HG03439 (cell line): ENCODE results near the gene IFNGR2.
A peak's percentile ranks its signal among the peaks of the same experiment; 100 is the strongest.
"Not testable (repeated sequence)": the region's sequence is repeated elsewhere in the genome, so short reads cannot be mapped to it uniquely, and the experiment has no call there.

Experiments used
- ATAC-seq: cut with Tn5 transposase; IDR thresholded peaks from one replicate; pipeline ENCODE4 v1.9.1; 2021; ENCODE audit warnings: mild to moderate bottlenecking, moderate library complexity; ENCODE audit not compliant: unreplicated experiment

The IFNGR2 gene, protein sequence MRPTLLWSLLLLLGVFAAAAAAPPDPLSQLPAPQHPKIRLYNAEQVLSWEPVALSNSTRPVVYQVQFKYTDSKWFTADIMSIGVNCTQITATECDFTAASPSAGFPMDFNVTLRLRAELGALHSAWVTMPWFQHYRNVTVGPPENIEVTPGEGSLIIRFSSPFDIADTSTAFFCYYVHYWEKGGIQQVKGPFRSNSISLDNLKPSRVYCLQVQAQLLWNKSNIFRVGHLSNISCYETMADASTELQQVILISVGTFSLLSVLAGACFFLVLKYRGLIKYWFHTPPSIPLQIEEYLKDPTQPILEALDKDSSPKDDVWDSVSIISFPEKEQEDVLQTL

DNA sequence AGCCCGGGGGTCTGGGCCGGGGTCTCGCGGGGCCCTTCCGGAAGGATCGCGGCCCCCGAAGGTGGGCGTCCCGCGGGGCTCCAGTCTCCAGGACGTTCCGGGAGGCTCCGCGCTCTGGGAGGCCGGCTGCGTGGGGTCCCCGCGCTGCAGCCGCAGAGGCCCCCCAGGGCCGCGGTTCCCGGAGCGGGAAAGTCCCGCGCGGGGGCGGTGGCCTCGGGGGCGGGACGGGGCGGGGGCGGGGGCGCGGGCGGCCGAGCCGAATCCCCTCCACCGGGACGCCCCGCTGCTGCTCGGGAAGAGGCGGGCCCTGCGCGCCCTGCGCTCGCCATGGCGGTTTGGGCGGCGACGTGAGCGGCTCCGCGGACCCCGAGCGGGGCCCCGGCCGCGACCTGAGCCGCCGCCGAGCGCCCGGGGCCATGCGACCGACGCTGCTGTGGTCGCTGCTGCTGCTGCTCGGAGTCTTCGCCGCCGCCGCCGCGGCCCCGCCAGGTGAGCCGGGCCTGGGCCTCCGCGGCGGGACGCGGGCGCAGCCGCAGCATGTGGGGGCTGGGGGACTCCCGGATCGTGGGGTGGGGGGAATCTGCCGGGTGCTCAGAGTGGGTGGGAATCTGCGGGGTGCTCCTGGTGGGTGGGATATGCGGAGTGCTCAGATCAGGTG is at the start of gene IFNGR2:
Gene IFNGR2 (plus strand): TSS at position 286 of the 658 bp plus-strand sequence. CDS start 131 bp downstream, at position 417.
- ATAC-seq = peak; percentile 30

GRCh38 chr21:33355355-33355754 is 47.9 kb upstream of the IFNGR2 start:
- ATAC-seq = no peak

- ATAC-seq = no peak
These were observed 47.2 kb upstream of the IFNGR2 start for GRCh38 chr21:33355996-33356395.

DNA sequence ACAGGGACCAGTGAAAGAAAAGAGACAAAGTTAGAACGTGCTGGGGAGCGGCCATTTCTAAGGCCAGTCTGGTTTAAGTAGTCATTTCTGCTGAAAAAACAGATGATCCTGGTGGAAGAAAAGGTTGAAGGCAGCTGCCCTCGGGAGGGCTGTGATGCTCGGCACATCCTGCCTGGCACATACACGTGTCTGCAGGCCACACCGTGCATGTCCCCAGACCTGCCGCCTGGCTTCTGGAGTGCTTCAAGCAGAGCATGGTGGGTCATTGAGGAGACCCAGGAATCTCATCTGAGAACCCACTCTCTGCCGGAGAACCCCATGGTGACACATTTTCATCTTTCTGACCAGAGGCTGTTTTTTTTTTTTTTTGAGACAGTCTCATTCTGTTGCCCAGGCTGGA is 46.0 kb upstream of the IFNGR2 start:
- ATAC-seq = no peak

- ATAC-seq = no peak
These were observed 43.8 kb upstream of the IFNGR2 start for GRCh38 chr21:33359446-33359845.

DNA sequence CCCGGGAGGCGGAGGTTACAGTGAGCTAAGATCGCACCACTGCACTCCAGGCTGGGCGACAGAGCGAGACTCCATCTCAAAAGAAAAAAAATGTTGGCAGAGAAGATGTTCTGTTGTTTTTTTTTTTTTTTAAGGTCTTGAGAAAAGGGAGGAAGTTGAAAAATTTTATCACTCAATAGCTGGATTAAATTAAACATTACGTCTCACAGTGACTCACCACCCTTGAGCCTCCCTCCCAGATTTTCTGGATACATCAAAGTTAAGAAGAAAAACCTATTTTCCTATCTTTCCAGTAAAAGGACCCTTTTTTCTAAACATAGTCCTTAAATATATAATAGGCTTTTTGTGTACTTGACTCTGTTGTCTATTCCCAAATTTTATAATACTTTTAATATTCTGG is 42.9 kb upstream of the IFNGR2 start:
- no peak for ATAC-seq

- peak; percentile 80 for ATAC-seq
These were observed 42.2 kb upstream of the IFNGR2 start for GRCh38 chr21:33360881-33361602.

- peak; percentile 31 for ATAC-seq
These were observed 41.1 kb upstream of the IFNGR2 start for GRCh38 chr21:33362044-33362555.

GRCh38 chr21:33363911-33364609 is 39.2 kb upstream of the IFNGR2 start:
- ATAC-seq = not testable (repeated sequence)

DNA sequence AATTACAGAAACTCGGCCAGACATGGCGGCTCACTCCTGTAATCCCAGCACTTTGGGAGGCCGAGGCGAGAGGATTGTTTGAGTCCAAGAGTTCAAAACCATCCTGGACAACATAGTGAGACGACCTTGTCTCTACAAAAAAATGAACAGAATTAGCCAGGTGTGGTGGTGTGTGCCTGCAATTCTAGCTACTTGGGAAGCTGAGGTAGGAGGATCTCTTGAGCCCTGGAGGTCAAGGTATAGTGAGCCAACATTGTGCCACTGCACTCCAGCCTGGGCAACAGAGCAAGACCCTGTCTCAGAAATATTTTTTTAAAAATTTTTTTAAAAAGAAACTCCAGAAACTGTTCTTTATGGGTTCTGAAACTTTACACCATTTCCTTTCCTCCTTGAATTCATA is 38.4 kb upstream of the IFNGR2 start:
- ATAC-seq = no peak

DNA sequence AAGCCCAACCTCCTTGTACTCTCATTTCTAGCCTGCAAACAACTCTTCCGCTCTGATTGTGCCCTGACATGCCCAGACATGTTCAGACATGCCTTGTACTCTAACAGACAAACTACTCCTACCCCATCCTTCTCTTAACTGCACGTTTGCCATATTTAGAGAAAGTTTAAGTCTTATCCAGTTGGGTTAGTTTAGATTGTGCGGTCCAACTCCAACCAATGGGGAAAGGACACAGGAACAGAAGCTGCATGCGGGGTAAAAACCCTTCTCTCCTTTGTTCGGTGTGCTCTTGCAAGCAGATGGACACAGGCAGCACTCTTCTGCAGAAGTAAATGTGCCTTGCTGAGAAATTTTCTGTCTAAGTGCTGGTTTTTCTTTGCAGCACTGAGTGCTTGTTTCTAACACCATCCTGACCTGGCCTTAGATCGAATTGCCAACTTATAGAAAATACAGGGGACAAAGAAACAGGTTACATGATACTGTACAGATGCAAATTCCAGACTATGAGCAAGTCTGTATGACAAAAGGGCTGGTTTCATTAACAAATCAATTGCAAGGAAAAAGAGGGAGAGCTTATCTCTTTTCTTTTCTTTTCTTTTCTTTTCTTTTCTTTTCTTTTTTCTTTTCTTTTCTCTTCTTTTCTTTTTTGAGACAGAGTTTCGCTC is 35.8 kb upstream of the IFNGR2 start:
- no peak for ATAC-seq

- no peak for ATAC-seq
These were observed 35.1 kb upstream of the IFNGR2 start for GRCh38 chr21:33368124-33368523.

DNA sequence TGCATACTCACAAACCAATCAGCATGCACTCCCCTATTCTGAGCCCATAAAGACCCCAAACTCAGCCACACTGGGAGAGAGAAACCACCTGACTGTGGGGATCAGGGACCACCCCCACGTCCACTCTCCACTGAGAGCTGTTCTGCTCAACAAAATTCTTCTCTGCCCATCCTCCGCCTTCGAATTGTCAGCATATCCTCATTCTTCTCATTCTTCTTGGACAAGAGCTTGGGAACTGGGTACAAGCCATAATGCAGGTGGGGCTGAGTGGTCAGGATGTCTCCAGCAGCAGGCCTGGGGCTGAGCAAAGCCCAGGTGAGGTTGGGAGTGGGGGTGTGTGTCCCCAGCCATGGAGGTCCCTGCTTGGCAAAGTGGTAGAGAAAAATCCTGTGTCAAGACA is 34.6 kb upstream of the IFNGR2 start:
- no peak for ATAC-seq

DNA sequence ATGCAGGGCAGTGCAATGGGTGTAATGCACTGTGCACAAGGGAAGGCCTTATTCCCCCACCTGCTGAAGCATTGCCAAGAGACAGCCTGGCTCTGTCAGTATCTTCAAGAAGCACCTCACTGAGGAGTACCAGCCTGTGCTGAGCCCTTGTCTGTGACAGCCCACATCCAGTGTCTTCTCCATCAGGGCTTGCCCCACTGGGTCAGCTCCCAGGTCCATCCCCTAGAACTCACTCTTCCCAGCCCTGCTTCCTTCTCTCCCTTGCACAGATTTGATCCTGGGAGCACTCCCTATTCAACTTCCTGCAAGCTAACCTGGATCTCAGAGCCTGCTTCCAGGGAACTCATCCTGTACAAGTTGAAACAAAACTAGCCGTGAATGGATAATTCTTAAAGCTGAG is 33.6 kb upstream of the IFNGR2 start:
- ATAC-seq = no peak

- ATAC-seq = no peak
These were observed 32.9 kb upstream of the IFNGR2 start for GRCh38 chr21:33370305-33370704.

DNA sequence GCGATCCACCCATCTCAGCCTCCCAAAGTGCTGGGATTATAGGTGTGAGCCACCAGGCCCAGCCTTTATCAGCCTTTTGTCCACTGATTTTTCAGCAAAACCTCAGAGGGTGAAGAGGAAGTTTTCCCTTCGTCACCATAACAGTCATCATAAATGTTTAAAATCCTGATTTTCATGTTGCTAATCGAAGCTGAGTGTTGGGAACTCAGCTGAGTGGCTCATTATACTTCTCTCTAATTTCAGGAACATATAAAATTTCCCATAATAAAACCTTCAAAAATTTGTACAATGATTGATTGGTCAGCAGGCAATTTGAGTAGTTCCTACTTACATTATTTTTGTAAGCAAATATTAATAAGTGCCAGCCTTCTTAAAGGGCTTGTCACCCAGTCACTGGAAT is 31.8 kb upstream of the IFNGR2 start:
- no peak for ATAC-seq

- no peak for ATAC-seq
These were observed 30.6 kb upstream of the IFNGR2 start for GRCh38 chr21:33372582-33372981.

DNA sequence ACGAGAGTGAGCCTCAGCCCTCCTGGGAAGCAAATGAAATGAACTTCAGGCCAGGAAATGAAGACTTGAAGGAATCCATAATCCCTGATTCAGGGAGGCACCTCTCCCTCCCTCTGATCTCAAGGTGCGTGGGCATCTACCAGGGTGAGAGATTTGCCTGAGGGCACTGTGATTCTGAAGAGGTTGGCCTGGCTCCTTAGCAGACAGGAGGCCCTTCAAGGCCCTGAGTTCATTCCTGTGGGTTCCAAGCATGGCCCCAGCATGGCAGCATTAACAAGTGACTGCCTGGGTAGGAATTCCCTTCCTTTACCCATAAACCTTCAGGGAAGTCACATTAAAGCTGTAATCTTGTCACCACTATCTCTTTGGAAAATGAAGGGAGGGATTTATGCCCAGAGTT is 29.8 kb upstream of the IFNGR2 start:
- no peak for ATAC-seq

DNA sequence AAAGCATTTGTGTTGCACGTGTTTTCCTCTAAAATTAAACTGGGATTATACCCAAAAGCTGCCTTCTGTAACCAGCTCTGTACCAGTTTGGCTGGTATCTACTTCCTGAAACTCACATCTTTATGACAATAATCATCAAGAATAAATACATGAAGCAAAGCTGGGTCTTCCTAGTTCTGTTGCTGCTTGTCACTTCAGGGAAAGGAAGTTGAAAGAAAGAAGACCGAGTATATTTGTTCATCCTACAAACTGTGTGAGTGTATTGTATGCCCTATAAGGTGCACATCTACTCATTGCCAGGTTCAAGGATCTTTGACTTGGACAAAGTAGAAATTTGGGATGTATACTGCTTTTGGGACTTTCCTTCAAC is 29.1 kb upstream of the IFNGR2 start:
- no peak for ATAC-seq

DNA sequence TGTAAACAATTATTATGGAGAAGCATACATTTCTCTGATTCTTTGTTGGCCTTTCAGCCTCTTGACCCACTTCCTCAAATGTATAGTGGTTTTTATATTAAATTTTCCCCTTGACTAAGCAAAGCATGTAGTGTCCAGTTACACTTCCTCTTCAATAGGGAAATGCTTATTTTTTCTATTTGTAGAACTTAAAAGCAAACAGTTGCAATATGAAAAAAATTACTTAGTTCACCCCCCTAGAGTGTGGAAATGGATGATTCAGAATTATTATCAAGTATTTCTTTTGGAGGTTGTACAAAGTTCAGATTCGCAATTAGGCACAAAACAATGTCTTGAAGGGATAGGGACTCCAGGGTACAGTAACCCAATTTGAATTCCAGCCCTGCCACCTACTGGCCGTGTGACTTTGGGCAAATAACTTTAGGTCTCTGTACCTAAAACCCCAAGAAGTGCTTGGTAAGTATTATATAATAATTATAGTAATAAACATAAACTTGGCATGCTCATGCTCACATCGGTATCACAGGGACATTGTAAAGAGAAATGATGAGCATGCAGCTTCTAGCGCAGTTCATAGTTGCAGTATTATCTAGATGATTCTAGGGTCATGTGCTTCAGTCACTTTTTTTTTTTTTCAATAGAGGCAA is 28.6 kb upstream of the IFNGR2 start:
- peak; percentile 50 for ATAC-seq
